IMR-90 (cell line): ENCODE data around the gene NSUN7. TPM values are rescaled to one million over a fixed set of nuclear protein-coding genes. Genes with fewer than 3 reads are reported as not detected.

Source experiments
- ATAC-seq: fragments of 200-7000 bp; cut with Tn5 transposase; 2 replicates; pipeline ENCODE4 v1.9.1; 2020; ENCODE audit warnings: low read depth, mild to moderate bottlenecking, moderate library complexity
- BruUV-seq: library from RNA; stranded (reverse); fragments of 400-500 nt; replicated peaks from 2 replicates; lab custom pipeline; 2021; lab: Mats Ljungman, UMichigan
- CTCF ChIA-PET: fragments of 300-600 bp; formaldehyde crosslinking; extraction: SDS; loops from one replicate; lab custom pipeline; 2021; ENCODE audit warnings: antibody characterized with exemption; lab: Yijun Ruan, JAX
- POLR2A ChIA-PET: fragments of 300-600 bp; sonication (Branson Sonifier 250); formaldehyde crosslinking; loops from one replicate; lab custom pipeline; 2022; ENCODE audit warnings: antibody characterized with exemption; ENCODE audit not compliant: unreplicated experiment; lab: Charles Lee
- DNase-seq: peaks from one replicate; pipeline ENCODE4 v3.0.0; 2013
- H2AFZ ChIP-seq: replicated peaks from 2 replicates; pipeline ENCODE3; 2013; ENCODE audit warnings: low read length, mild to moderate bottlenecking; ENCODE audit not compliant: poor library complexity
- H2AK5ac ChIP-seq: 2 replicates; pipeline ENCODE4 v1.6.1; 2013; ENCODE audit warnings: low read depth, low read length, inconsistent platforms
- H2AK9ac ChIP-seq: replicated peaks from 2 replicates; pipeline ENCODE3; 2013; ENCODE audit warnings: mild to moderate bottlenecking, low read depth, low read length, moderate library complexity; ENCODE audit not compliant: poor library complexity
- H2BK120ac ChIP-seq: 2 replicates; pipeline ENCODE4 v1.6.1; 2013; ENCODE audit warnings: low read depth, low read length, inconsistent platforms
- H2BK15ac ChIP-seq: 3 replicates; pipeline ENCODE4 v1.6.1; 2013; ENCODE audit warnings: low read depth, low read length, inconsistent platforms
- H2BK20ac ChIP-seq: 2 replicates; pipeline ENCODE4 v1.6.1; 2013; ENCODE audit warnings: low read depth, mild to moderate bottlenecking, inconsistent platforms, low read length, moderate library complexity
- H2BK5ac ChIP-seq: 2 replicates; pipeline ENCODE4 v1.6.1; 2013; ENCODE audit warnings: mild to moderate bottlenecking, low read depth, low read length, inconsistent platforms; ENCODE audit not compliant: poor library complexity, severe bottlenecking
- H3K14ac ChIP-seq: replicated peaks from 2 replicates; pipeline ENCODE4 v1.6.1; 2013; ENCODE audit warnings: low read depth, low read length, inconsistent platforms
- H3K18ac ChIP-seq: 2 replicates; pipeline ENCODE4 v1.6.1; 2013; ENCODE audit warnings: low read depth, low read length, control low read depth
- H3K23ac ChIP-seq: 2 replicates; pipeline ENCODE4 v1.6.1; 2013; ENCODE audit warnings: low read depth, low read length, inconsistent platforms
- H3K27ac ChIP-seq: 2 replicates; pipeline ENCODE4 v1.5.1; 2013; ENCODE audit warnings: mild to moderate bottlenecking, control low read depth, low read length; ENCODE audit not compliant: insufficient read depth
- H3K27me3 ChIP-seq: 2 replicates; pipeline ENCODE4 v1.6.1; 2013; ENCODE audit warnings: low read length; ENCODE audit not compliant: control insufficient read depth, insufficient read depth
- H3K36me3 ChIP-seq: 2 replicates; pipeline ENCODE4 v1.6.1; 2013; ENCODE audit warnings: low read length, mixed read lengths; ENCODE audit not compliant: control insufficient read depth, insufficient read depth
- H3K4ac ChIP-seq: 2 replicates; pipeline ENCODE4 v1.6.1; 2013; ENCODE audit warnings: low read depth, low read length, inconsistent platforms
- H3K4me1 ChIP-seq: 2 replicates; pipeline ENCODE4 v1.6.1; 2013; ENCODE audit warnings: low read length, mixed read lengths; ENCODE audit not compliant: control insufficient read depth, insufficient read depth
- H3K4me2 ChIP-seq: 2 replicates; pipeline ENCODE4 v1.6.1; 2013; ENCODE audit warnings: low read depth, mild to moderate bottlenecking, control low read depth, low read length, moderate library complexity
- H3K4me3 ChIP-seq: 2 replicates; pipeline ENCODE4 v1.5.1; 2013; ENCODE audit warnings: low read depth, mild to moderate bottlenecking, control low read depth, low read length, moderate library complexity; ENCODE audit not compliant: insufficient read depth
- H3K56ac ChIP-seq: 2 replicates; pipeline ENCODE4 v1.6.1; 2013; ENCODE audit warnings: low read length, inconsistent platforms; ENCODE audit not compliant: insufficient read depth; ENCODE audit errors: extremely low read depth
- H3K79me1 ChIP-seq, 2 experiments: 2 replicates each; pipeline ENCODE4 v1.6.1; 2013; ENCODE audit warnings: low read length in 2 of 2, inconsistent platforms in 1 of 2, low read depth in 1 of 2
- H3K9ac ChIP-seq: 2 replicates; pipeline ENCODE4 v1.6.1; 2013; ENCODE audit warnings: low read depth, low read length, control low read depth
- H3K9me1 ChIP-seq: 2 replicates; pipeline ENCODE4 v1.6.1; 2013; ENCODE audit warnings: low read length, inconsistent platforms; ENCODE audit not compliant: insufficient read depth
- H3K9me3 ChIP-seq: 2 replicates; pipeline ENCODE4 v1.6.1; 2013; ENCODE audit warnings: low read length; ENCODE audit not compliant: control insufficient read depth, insufficient read depth
- H4K20me1 ChIP-seq: 2 replicates; pipeline ENCODE4 v1.6.1; 2013; ENCODE audit warnings: low read length, inconsistent platforms; ENCODE audit not compliant: insufficient read depth
- H4K5ac ChIP-seq: 2 replicates; pipeline ENCODE4 v1.6.1; 2013; ENCODE audit warnings: mild to moderate bottlenecking, low read depth, low read length, control low read depth
- H4K8ac ChIP-seq, 2 experiments: 2 replicates each; pipeline ENCODE4 v1.6.1; 2013; ENCODE audit warnings: low read depth in 2 of 2, low read length in 2 of 2, control low read depth in 1 of 2, inconsistent platforms in 1 of 2
- H4K91ac ChIP-seq: 2 replicates; pipeline ENCODE4 v1.6.1; 2013; ENCODE audit warnings: low read depth, low read length, inconsistent platforms; ENCODE audit not compliant: insufficient read depth
- BHLHE40 ChIP-seq: fragments of 150-350 bp; IDR thresholded peaks from 2 replicates; pipeline ENCODE4 v1.6.1; 2016; ENCODE audit warnings: mild to moderate bottlenecking, low read depth, low read length
- CEBPB ChIP-seq: IDR thresholded peaks from 2 replicates; pipeline ENCODE4 v1.6.1; 2012; ENCODE audit warnings: low read depth, low read length, improper control_type of control experiment
- CHD1 ChIP-seq: IDR thresholded peaks from 2 replicates; pipeline ENCODE4 v1.6.1; 2012; ENCODE audit warnings: low read depth, low read length, improper control_type of control experiment
- CTCF ChIP-seq: conservative IDR thresholded peaks from 2 replicates; pipeline ENCODE4 v1.5.1; 2012; ENCODE audit warnings: mild to moderate bottlenecking, low read depth, low read length, improper control_type of control experiment
- ELK1 ChIP-seq: fragments of 150-350 bp; IDR thresholded peaks from 2 replicates; pipeline ENCODE4 v1.6.1; 2016; ENCODE audit warnings: low read depth, mild to moderate bottlenecking, low read length, moderate library complexity, borderline replicate concordance
- FOS ChIP-seq: fragments of 150-350 bp; IDR thresholded peaks from 2 replicates; pipeline ENCODE4 v1.6.1; 2016; ENCODE audit warnings: low read depth, low read length
- MAZ ChIP-seq: IDR thresholded peaks from 2 replicates; pipeline ENCODE4 v1.6.1; 2012; ENCODE audit warnings: low read depth, mild to moderate bottlenecking, low read length, improper control_type of control experiment, moderate library complexity, borderline replicate concordance
- MXI1 ChIP-seq: IDR thresholded peaks from 2 replicates; pipeline ENCODE4 v1.6.1; 2012; ENCODE audit warnings: low read depth, mild to moderate bottlenecking, low read length, moderate library complexity, borderline replicate concordance
- NFE2L2 ChIP-seq: fragments of 150-350 bp; IDR thresholded peaks from 2 replicates; pipeline ENCODE4 v1.6.1; 2016; ENCODE audit warnings: low read depth, mild to moderate bottlenecking, low read length
- POLR2A ChIP-seq: IDR thresholded peaks from 2 replicates; pipeline ENCODE4 v1.6.1; 2012; ENCODE audit warnings: mild to moderate bottlenecking, low read depth, low read length
- RAD21 ChIP-seq: IDR thresholded peaks from 2 replicates; pipeline ENCODE4 v1.6.1; 2012; ENCODE audit warnings: low read length, improper control_type of control experiment
- RCOR1 ChIP-seq: IDR thresholded peaks from 2 replicates; pipeline ENCODE4 v1.6.1; 2012; ENCODE audit warnings: mild to moderate bottlenecking, low read length, improper control_type of control experiment; ENCODE audit not compliant: insufficient replicate concordance
- SMC3 ChIP-seq: fragments of 150-350 bp; IDR thresholded peaks from 2 replicates; pipeline ENCODE4 v1.6.1; 2016; ENCODE audit warnings: low read depth, mild to moderate bottlenecking, antibody characterized with exemption, low read length, moderate library complexity
- USF2 ChIP-seq: fragments of 150-350 bp; IDR thresholded peaks from 2 replicates; pipeline ENCODE4 v1.6.1; 2017; ENCODE audit warnings: mild to moderate bottlenecking, antibody characterized with exemption, low read length, low read depth
- WGBS, 2 experiments: methylation state at CpG; one replicate each; pipeline versions ENCODE4 v1.1.5 to v1.1.7; 2013; ENCODE audit warnings: missing lambda C conversion rate in 2 of 2; ENCODE audit not compliant: insufficient read length in 1 of 2; ENCODE audit errors: extremely low coverage in 2 of 2; 5-methylcytosine and 5-hydroxymethylcytosine counted together
- dilution Hi-C: fragments of 300-500 bp; cut with HindIII; formaldehyde crosslinking; loops from one replicate; pipeline ENCODE4 v1.14.3; 2018; ENCODE audit warnings: low sequenced_read_pairs; ENCODE audit not compliant: unreplicated experiment
- in situ Hi-C: fragments of 300-500 bp; cut with MboI; formaldehyde crosslinking; loops from 3 replicates; pipeline ENCODE4 v1.14.3; 2019; ENCODE audit warnings: low sequenced_read_pairs, inconsistent platforms, mixed read lengths
- intact Hi-C: fragments of 100-400 bp; cut with micrococcal nuclease; formaldehyde crosslinking; loops from 2 replicates; pipeline ENCODE4 v1.10.0; 2022
- polyA plus RNA-seq, 3 experiments: library from polyadenylated mRNA; depleted of rRNA; stranded (reverse); fragments of >200 nt; gene quantifications; 2 replicates each; pipeline ENCODE4 v1.2.3, GENCODE V29; 2012; ENCODE audit warnings: low replicate concordance in 1 of 3
- total RNA-seq: library from RNA; depleted of rRNA; stranded (reverse); fragments of >200 nt; gene quantifications from 2 replicates; pipeline ENCODE4 v1.2.3, GENCODE V29; 2012

The NSUN7 gene
- total and polyA plus RNA-seq, 2 of the 4 experiments (the other 2 are of a cell fraction): not detected

GRCh38 chr4:40782876-40783275 is 33.1 kb downstream of the NSUN7 start:
- Histone ChIP-seq H4K8ac (no peak overlapping the region), H3K36me3 (no peaks in the 10 kb centered on the region), H3K18ac (no peak overlapping the region), H3K9ac (no peak overlapping the region), H3K9me1 (no peaks in the 10 kb centered on the region), H3K4me3 (no peak overlapping the region), H3K4ac (no peak overlapping the region), H3K4me2 (no peak overlapping the region), H2BK20ac (no peak overlapping the region), H3K56ac (no peak overlapping the region), H3K9me3 (peaks cover 2% of the 10 kb centered on the region; the same call in 1 of the 2 replicates), H2AK9ac (no peak overlapping the region), H3K27ac (no peak overlapping the region), H2BK5ac (no peak overlapping the region), H3K14ac (no peak overlapping the region), H2BK15ac (no peak overlapping the region), H3K79me1 (no peaks in the 10 kb centered on the region), H4K5ac (no peak overlapping the region), H4K91ac (no peak overlapping the region), H3K4me1 (no peaks in the 10 kb centered on the region), H2AFZ (no peak overlapping the region), H2BK120ac (no peak overlapping the region), H3K27me3 (peaks cover 4% of the 10 kb centered on the region), H2AK5ac (no peak overlapping the region), H4K20me1 (no peaks in the 10 kb centered on the region), H3K23ac (no peak overlapping the region)
- DNase-seq (no peak), ATAC-seq (no peak)
- in situ Hi-C loops (no loop called here), intact Hi-C loops (no loop called here), dilution Hi-C loops (no loop called here)
- ChIA-PET CTCF (no interaction called here), POLR2A (no interaction called here)
- no CpG with 5 or more reads among the region's 2 CpGs for WGBS, 2 experiments
- TF ChIP-seq CEBPB (no peak), MXI1 (no peak), USF2 (no peak), NFE2L2 (no peak), RCOR1 (no peak), CHD1 (no peak), ELK1 (no peak), POLR2A (no peak), FOS (no peak), MAZ (no peak), RAD21 (no peak), CTCF (no peak), BHLHE40 (no peak), SMC3 (no peak)
- BruUV-seq: no TSS peak
